NCI-H2081 (cell line): ENCODE results near the gene CLIP2.
"Not testable (repeated sequence)": the region's sequence is repeated elsewhere in the genome, so short reads cannot be mapped to it uniquely, and the experiment has no call there.

ENCODE experiments used
- DNase-seq, 2 experiments: peaks; one replicate each; lab custom pipeline; 2025; lab: John Stamatoyannopoulos, UW

Gene CLIP2

GRCh38 chr7:74430961-74431466, 141.8 kb downstream of the CLIP2 start:
- DNase-seq, result peak; percentile 34 to 41

- DNase-seq, result not testable (repeated sequence)
Observed at GRCh38 chr7:74437291-74437571, 148.0 kb downstream of the CLIP2 start.

GRCh38 chr7:74438327-74438726, 149.1 kb downstream of the CLIP2 start:
- no peak for DNase-seq

- DNase-seq, result no peak
Observed at GRCh38 chr7:74439541-74439940, 150.3 kb downstream of the CLIP2 start.

- DNase-seq, result not testable (repeated sequence)
Observed at GRCh38 chr7:74440143-74440542, 150.9 kb downstream of the CLIP2 start.

- DNase-seq, result no peak
Observed at GRCh38 chr7:74441801-74442200, 152.6 kb downstream of the CLIP2 start.

GRCh38 chr7:74443543-74444247, 154.5 kb downstream of the CLIP2 start:
- peak in 1 of 2 experiments; percentile 21 for DNase-seq

- DNase-seq, result no peak
Observed at GRCh38 chr7:74449144-74449543, 159.9 kb downstream of the CLIP2 start.

- peak; percentile 37 to 57 for DNase-seq
Observed at GRCh38 chr7:74449809-74450397, 160.7 kb downstream of the CLIP2 start.

GRCh38 chr7:74452748-74453321, 163.6 kb downstream of the CLIP2 start:
- DNase-seq, result no peak

GRCh38 chr7:74453322-74454011, 164.3 kb downstream of the CLIP2 start, which contains the start of gene GTF2IRD1:
Gene GTF2IRD1 (plus strand): TSS chr7:74453906. CDS start chr7:74508081, 54,175 bp downstream.
- DNase-seq, result peak; percentile 80

- peak in 1 of 2 experiments; percentile 49 for DNase-seq
Observed at GRCh38 chr7:74454021-74454924, 165.1 kb downstream of the CLIP2 start.

- DNase-seq, result no peak
Observed at GRCh38 chr7:74454925-74455288, 165.7 kb downstream of the CLIP2 start.

- no peak for DNase-seq
Observed at GRCh38 chr7:74455291-74455804, 166.1 kb downstream of the CLIP2 start.
